ENCODE results near the gene TGM5.

- no peak for TF ChIP-seq POLR2A (IDR thresholded peaks at IDR 0.05)
- no peak for TF ChIP-seq CTCF (IDR thresholded peaks at IDR 0.05)
These were observed 20.5 kb upstream of the TGM5 start for GRCh38 chr15:43287254-43287653.

Data from right lobe of liver (tissue), 4 donors.